Left renal pelvis (tissue), 4 donors: Measurements from ENCODE around the gene GABRD. TPM values are rescaled to one million over a fixed set of nuclear protein-coding genes. Genes with fewer than 3 reads are reported as not detected.
"Not testable (repeated sequence)": the region's sequence is repeated elsewhere in the genome, so short reads cannot be mapped to it uniquely, and the experiment has no call there.

Source experiments
- DNase-seq, 4 donors: peaks; one replicate each; pipeline ENCODE4 v3.0.0-alpha.2; 2013; ENCODE audit warnings: low read depth in 4 of 4, low spot score in 3 of 4
- polyA plus RNA-seq, 4 donors: library from polyadenylated mRNA; unstranded; fragments of 120-200 nt; gene quantifications; one replicate each; pipeline ENCODE4 v1.2.1, GENCODE V29; 2013; ENCODE audit not compliant: insufficient read length in 4 of 4

GABRD gene, protein sequence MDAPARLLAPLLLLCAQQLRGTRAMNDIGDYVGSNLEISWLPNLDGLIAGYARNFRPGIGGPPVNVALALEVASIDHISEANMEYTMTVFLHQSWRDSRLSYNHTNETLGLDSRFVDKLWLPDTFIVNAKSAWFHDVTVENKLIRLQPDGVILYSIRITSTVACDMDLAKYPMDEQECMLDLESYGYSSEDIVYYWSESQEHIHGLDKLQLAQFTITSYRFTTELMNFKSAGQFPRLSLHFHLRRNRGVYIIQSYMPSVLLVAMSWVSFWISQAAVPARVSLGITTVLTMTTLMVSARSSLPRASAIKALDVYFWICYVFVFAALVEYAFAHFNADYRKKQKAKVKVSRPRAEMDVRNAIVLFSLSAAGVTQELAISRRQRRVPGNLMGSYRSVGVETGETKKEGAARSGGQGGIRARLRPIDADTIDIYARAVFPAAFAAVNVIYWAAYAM
- polyA plus RNA-seq, result 1 to 10 TPM in 2 of 4 donors, under 1 TPM in 2; 0.86 to 1.6 (median 1.1) TPM

GRCh38 chr1:2019172-2019543 is at the start of gene GABRD:
Gene GABRD (plus strand): TSS chr1:2019345. CDS start chr1:2019424, 79 bp downstream.
- no peak for DNase-seq

- no peak for DNase-seq
Observed at GRCh38 chr1:1969505-1969900, 49.6 kb upstream of the GABRD start.

GRCh38 chr1:1969953-1970716 is 49.0 kb upstream of the GABRD start:
- no peak for DNase-seq

DNA sequence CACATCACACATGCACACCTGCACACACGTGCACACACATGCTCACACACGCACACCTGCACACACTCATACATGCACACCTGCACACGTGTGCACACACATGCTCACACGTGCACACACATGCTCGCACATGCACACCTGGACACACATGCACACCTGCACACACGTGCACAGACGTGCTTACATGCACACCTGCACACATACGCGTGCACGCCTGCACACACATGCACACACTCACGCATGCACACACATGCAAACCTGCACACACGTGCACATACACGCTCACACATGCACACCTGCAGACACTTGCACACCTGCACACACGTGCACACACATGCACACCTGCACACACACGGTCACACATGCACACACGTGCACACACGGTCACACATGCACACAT is 48.1 kb upstream of the GABRD start:
- no peak for DNase-seq

GRCh38 chr1:1971688-1972087 is 47.5 kb upstream of the GABRD start:
- no peak for DNase-seq

DNA sequence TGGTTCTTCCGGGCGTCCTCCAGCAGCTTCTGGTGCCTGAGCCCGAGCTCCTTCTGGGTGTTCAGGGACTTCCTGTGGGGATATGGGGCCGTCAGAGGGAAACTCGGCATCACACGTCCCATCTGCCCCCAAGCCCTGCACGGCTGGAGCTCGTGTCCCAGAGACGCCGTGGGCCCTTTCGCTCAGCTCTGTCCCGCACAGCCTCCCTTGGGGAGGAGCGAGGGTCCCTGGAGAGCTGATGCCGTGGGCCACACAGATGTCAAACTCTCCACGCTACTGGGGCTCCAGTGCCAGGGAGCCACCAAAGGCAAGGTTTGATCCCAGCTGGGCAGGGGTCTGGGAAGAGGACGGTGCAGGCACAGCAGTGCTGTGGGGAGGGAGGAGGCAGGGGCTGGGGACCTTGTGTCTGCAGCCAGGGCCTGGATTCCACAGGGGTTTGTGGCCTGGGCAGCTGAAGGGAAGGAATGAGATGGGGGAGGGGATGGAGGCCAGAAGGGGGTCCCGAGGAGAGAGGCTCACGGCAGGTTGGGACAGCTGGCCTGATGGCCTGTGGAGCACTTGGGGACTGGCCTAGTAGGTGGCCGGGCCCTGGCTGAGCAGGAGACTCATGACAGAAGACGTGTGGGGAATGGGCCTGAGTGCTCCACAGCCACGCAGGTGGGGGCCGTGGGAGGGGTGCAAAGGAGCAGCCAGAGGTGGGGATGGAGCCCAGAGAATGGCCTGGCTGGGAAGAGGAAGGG is 46.0 kb upstream of the GABRD start:
- DNase-seq, result no peak

- DNase-seq, result no peak
Observed at GRCh38 chr1:1973716-1974642, 45.2 kb upstream of the GABRD start.

DNA sequence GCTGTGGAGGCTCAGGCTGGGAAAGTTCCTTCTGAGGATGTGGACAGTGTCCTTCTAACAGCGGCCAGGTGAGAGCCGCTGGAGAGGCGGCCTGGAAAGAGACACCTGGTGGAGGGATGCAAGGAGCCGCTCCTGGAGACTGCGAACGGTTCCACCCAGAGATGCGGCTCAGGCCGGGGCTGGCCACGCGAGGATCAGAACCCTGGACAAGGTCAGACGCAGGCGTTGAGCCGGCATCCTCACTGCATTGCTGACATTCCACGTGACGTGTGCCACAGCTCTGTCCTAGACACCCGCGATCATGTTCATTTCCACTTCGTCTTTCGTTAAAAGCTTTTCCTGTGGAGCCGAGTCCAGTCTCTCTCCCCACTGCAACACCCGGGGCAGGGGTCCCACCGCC is 44.3 kb upstream of the GABRD start:
- no peak for DNase-seq

DNA sequence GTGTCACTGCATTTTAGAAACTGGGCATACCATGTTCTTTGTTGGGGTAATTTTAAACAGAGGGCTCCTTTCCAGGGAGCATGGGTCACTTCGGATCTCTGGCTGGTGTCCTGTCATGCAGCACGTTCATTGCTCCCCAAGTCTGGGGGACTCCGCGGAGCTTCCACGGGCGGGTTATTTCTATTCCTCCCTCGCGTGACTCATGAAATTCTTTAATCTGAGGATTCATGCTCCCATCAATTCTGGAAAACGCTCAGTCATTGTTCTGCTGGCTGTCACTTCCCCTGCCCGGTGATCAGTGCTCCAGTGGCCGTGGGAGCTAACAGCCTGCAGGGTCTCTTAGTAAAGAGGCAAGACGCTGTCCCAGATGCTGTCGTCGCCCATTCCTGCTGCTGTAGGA is 43.6 kb upstream of the GABRD start:
- no peak for DNase-seq

DNA sequence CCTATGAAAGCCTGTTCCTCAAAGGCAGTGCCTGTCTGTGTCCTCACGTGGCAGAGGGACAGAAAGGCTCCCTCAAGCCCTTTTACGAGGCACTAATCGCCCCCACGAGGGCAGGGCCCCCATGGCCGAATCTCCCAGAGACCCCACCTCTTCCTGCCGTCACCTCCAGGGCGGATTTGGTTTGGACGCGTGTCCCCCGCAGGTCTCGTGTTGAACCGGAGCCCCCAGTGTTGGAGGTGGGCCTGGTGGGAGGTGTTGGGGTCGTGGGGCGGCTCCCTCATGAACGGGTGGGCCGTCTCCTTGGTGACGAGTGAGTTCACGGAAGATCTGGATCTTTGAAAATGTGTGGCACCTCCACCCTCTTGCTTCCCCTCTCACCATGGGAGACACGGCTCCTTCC is 43.1 kb upstream of the GABRD start:
- DNase-seq, result no peak

DNA sequence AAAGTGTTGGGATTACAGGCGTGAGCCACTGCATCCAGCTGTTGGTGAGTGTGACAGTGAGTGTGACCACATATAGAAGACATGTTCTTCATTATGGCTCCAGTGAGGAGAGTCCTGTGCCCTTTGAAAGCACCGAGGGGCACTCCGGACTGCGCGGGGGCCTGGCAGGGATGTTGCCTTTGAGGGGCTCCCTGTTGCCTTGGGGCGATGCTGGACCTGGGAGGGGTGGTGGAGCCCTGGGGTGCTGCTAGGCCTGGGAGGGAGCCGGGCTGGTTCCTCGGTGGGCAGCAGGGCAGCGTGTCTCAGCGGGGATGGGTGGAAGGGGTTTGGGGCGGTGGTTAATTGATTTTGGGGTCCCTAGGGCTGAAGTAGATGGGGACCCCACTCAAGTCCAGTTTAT is 41.0 kb upstream of the GABRD start:
- no peak for DNase-seq

DNA sequence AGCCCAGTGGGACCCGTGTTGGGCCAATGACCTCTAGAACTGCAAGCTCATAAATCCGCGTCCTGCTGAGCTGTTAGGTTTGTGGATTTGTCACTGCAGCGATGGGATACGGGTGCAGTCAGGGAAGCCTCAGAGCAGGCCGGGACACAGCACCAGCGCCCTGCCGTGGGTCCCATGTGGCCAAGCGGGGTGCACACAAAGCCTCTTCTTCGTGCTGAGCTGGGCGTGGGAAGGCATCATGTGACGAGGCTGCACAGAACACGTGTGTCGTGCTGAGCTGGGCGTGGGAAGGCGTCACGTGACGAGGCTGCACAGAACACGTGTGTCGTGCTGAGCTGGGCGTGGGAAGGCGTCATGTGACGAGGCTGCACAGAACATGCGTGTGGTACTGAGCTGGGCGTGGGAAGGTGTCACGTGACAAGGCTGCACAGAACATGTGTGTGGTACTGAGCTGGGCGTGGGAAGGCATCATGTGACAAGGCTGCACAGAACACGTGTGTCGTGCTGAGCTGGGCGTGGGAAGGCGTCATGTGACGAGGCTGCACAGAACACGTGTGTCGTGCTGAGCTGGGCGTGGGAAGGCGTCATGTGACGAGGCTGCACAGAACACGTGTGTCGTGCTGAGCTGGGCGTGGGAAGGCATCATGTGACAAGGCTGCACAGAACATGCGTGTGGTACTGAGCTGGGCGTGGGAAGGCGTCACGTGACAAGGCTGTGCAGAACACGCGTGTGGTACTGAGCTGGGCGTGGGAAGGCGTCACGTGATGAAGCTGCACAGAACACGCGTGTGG is 40.3 kb upstream of the GABRD start:
- DNase-seq, result not testable (repeated sequence)

DNA sequence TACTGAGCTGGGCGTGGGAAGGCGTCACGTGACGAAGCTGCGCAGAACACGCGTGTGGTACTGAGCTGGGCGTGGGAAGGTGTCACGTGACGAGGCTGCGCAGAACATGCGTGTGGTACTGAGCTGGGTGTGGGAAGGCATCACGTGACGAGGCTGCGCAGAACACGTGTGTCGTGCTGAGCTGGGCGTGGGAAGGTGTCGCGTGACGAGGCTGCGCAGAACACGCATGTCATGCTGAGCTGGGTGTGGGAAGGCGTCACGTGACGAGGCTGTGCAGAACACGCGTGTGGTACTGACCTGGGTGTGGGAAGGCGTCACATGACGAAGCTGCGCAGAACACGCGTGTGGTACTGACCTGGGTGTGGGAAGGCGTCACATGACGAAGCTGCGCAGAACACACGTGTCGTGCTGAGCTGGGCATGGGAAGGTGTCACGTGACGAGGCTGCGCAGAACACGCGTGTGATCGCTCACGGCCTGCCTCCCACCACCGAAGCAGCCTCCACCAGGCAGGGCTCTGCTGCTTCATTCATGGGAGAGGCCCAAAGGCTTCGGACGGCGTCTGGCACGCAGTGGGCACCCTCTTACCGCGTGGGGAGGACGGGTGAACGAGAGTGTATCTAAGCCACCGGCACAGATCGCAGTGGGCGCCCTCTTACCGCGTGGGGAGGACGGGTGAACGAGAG is 39.5 kb upstream of the GABRD start:
- DNase-seq, result no peak

DNA sequence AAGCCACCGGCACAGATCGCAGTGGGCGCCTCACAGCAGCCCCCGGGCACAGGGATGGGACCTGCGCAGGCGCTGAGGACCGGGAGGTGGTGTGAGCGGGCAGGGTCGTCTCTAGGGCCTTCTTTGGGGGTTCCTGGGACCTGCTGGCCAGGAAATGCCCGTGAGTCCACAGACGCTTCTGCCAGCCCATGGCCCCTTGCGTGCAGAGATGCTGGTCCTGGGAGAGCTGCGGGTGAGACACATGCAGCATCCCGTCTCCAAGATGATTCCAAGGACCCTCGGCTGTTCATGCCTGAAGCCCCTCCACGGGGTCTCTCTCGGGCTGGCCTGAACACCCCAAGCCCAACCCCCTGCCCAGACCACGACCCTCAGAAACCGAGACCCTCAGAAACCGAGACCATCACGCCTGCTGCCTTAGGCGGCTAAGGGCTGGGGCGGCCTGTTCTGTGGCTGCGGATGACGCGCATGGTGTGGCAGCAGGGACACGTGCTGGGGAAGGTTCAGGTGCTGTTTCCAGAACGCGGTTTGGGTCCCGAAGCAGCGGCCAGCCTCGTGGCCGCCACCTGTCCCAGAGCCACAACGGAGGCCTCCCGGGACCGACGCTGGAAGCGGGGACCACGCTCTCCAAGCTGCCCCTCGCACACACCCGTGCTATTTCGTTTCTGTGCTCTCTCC is 38.5 kb upstream of the GABRD start:
- no peak for DNase-seq

DNA sequence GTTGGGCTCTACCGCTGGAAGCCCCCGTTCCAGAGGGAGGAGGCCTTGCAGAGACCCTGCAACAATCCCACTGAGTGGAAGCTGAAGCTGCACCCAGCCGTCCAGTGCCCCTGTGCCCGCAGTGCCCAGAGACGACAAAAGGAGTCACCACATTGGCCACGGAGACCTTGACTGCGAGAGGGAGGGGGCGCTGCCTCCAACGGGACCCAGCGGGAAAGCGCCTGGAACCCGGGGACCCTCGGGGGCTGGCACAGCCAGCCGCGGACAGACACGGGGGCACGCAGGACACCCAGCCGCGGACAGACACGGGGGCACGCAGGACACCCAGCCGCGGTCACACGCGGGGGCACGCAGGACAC is 38.0 kb upstream of the GABRD start:
- DNase-seq, result no peak

DNA sequence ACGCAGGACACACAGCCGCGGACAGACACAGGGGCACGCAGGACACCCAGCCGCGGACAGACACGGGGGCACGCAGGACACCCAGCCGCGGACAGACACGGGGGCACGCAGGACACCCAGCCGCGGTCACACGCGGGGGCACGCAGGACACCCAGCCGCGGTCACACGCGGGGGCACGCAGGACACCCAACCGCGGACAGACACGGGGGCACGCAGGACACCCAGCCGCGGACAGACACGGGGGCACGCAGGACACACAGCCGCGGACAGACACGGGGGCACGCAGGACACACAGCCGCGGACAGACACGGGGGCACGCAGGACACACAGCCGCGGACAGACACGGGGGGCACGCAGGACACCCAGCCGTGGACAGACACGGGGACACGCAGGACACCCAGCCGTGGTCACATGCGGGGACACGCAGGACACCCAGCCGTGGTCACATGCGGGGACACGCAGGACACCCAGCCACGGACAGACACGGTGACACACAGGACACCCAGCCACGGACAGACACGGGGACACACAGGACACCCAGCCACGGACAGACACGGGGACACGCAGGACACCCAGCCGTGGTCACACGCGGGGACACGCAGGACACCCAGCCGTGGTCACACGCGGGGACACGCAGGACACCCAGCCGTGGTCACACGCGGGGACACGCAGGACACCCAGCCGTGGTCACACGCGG is 37.4 kb upstream of the GABRD start:
- DNase-seq, result not testable (repeated sequence)

DNA sequence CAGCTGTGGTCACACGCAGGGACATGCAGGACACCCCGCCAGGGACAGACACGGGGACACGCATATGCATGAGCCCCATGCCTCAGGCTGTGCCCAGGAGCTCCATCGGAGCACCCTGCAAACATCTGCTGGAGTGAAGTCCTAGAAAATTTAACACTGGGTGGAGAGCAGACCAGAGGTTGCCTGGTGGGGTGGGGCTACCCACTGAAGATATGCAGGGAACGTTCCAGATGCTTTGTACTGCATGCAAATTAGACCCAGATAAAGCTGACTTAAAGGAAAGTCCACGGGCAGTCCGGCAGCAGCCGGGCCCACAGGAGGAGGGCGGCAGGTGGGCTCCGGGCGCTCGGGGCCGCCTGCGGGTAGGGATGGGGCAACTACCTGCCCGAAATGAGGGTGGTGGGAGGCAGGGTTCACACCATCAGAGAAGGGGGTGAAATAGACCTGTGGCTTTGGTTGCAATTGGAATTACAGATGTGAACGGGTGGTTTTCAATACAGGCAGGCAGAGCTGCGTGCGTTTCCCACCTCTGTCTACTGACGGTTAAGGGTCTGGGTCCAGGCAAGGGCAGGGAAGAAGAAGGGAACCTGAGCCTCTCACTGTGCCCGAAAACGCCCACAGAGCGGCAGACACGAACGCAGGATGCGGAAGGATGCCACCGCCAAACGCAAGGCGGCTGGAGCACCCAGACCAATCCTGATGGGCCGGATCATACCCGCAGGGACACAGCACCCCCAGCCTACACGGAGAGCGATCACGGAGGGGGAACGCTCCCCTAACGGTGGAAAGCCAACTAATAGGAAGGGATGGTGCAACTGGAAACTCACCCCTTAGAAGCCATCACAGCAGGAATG is 36.5 kb upstream of the GABRD start:
- DNase-seq, result no peak
